GM18499 (cell line): ENCODE results near the gene BMP4.

Source experiments
- ATAC-seq: cut with Tn5 transposase; IDR thresholded peaks from one replicate; pipeline ENCODE4 v1.9.1; 2021; ENCODE audit warnings: moderate number of reproducible peaks; ENCODE audit not compliant: insufficient read depth, unreplicated experiment

BMP4 gene

DNA sequence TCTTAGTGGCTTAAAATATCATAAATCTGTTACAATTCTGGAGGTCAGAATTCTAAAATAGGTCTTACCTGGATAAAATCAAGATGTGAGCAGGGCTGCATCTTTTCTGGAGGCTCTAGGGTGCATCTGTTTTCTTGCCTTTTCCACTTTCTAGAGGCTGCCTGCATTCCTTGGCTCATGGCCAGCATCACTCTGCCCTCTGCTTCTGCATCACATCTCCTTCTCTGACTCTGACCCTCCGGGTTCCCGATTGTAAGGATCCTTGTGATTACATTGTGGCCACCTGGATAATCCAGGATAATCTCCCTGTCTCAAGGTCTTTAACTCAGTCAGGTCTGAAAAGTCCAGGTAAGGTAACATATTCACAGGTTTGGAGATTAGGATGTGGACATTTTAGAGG, 11.0 kb upstream of the BMP4 start:
- no peak for ATAC-seq

DNA sequence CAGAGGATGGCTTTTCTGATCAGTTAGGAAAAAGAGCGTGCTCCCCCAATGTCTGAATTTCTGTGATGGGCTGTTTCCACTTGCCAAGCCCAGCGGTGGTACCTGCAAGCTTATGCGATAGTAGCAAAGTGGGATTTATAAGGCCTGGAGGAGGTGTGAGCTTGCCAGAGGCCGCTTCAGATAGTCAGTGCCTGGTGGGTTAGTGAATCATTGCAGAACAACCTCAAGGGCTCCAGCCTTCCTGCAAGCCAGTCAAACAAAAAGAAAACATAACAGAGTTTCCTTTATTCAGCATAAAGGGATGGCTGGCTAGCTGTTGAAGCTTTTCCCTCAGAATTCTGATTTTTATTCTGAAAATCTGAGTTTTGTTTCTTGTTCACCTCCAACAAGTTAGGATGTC, 7.6 kb upstream of the BMP4 start:
- ATAC-seq: no peak

DNA sequence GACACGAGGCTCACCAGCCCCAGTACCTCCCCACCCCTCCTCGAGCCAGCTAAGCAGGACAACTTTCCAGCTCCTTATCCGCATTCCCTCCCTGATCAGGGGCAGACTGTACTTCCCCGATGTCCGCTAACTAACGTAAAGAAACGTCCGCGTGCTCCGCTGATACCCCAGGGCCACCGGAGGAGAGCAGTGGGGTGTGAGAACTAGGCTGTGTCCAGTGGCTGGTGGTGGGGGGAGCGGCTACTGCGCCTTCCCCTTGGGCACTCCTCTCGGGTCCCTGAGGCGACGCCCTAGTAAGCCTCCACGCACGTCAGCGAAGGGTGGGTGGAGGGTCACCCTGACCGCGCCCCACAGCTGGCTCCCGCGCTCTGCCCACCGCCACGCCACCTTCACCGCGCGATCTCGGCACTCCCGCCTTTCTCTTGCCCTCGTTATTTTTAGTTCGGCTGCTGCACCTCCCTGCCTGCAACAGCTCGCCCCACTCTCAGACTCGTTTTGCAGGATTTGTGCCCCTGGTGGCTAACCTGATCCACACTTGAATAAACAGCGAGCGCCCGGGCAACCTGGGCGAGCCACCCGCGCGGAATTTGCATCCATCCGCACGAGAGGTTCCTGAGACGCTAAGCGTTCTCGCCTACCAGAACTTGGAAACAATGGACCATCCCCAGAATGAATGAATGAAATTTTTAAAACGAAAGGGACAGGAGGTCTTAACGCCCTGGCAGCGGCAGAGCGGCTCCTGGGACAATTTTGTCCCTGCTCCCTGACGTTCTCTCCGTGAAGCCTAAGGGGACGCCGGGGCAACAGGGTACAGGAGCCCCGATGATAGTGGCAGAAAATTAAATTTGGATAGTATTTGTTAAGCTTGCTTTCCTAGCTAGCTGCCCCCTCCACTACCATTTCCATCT, 6.9 kb upstream of the BMP4 start:
- no peak for ATAC-seq

DNA sequence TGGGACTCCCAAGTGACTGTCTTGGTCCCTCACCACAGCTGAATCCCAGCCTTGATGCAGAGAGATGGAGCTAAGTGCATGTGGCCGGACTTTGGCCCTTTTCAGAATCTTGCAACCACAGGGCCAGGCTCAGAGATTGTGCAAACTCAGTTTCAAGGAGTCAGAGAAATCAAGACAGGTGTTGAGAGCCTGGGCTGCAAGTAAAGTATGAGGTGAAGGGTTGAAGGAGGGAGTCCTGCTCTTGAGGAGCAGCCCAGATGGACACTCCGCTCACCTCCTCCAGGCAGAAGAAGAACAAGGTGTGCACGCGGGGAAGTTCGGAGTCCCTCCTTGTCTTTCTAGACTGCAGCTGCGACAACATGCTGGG, 6.3 kb upstream of the BMP4 start:
- no peak for ATAC-seq

DNA sequence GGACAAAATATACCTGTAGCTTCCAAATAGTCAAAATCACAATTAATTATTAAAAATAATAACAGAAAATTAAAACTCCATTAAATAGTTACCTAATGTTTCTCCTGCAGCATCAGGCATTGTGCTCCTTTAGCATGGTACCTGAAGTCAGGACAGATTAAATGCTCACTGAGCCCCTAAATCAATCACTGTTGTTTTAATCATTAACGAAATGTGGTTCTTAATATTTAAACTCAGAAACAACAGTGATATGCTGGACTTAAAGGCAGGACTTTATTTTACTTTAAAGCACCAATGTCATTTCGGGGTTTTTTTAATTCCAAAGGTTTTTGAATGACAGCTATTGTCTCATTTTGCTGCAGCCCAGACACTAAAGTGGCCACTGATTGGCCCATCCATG, 2.0 kb upstream of the BMP4 start:
- no peak for ATAC-seq

DNA sequence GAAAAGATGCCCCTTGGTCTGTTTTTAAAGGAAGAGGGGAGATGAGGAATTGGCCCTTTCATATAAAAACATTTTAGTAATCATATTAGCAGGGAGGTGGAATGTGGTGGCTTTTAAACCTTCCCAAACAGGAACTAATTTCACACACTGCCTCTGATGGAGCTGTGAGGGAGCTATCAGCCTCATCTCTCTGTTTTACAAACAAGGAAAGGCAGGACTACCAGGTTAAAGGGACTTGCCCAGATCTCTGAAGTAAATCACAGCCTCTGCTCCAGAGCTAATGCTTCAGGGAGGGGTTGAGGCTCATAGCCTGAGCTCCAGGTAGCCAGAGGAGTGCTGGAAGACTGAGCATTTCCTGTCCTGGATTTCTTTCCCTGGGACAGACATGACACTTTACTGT, 1.1 kb upstream of the BMP4 start:
- ATAC-seq: no peak

DNA sequence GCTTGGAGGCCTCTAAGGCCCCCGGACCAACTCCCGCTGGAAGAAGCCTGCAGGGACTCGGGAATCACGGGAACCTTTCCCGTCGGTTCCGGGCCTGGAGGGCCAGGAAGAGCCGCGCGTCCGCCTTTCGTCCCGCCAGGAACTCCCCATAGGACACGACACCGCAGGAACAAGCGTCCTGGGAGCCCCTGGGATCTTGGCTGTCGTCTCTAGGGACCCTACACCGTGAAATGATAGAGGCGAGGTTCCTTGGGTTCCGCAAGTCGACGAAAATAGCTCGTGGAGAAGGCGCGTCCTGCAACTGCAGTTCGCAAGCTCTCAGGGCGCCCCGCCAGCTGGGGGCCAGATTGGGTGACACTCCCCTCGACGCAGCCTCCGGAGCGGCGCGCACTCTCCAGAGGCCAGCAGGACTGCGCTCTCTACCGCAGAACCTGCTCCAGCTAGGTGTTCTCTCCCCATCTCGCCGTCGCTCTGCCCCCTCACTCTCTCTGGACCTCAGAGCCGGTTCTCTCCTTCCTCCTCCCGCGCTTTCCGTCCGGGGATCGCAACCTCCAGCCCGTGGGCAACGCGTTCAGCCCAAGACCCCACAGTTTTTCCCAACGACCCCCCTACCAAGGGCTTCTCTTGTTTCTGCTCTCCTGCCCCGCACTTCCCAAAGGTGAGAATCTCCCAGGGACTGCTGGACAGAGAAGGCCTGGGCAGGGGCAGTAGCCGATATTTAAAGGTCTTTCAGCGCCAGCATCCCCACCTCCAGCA, 776 bp downstream of the BMP4 start:
- no peak for ATAC-seq

DNA sequence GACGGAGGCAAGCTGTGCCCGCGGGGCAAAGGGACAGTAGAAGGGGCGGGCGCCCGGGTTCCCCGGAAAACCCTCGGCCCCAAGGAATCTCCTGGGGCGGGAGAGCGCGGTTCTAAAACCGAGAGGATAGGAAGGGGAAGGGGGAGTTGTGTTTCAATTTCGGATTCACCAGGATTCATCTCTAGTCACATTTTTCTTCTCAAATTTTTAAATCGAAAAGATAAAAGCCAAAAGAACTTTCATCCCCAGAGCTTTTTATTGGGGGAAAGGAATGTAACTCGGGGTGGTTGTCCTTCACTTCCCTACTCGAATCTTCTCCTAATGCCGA, 1.4 kb downstream of the BMP4 start:
- ATAC-seq: no peak

DNA sequence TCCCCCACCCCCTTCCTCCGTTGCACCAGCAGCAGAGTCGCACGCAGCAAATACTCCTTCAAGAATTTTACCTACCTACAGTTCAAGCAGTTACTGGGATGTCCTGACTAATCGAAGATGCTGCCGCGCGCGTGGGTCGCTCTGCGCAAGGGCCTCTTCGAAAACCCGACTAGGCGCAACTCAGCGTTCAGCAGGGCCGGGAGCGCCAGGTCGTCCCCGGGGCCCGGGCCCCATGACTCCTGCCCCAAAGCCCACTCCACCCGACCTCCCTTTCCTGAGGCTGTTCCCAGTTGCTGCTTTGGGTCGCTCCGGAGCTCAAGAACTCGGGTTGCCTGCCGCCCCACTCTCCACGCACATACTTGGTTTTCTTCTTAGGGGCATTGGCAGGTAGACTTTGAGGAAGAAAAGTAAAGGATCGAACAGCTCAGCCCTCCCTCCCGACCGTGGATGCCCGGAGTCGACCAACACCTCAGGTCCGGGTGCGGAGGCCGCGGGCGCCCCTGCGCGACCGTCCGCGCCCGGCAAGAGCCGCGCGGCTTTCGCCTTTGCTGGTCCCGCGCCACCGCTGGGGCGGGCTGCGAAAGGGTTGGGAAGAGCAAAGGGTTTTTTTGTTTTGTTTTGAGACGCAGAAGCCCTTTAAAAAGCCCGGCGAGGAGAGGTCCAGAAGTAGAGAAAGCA, 1.9 kb downstream of the BMP4 start:
- ATAC-seq: no peak

DNA sequence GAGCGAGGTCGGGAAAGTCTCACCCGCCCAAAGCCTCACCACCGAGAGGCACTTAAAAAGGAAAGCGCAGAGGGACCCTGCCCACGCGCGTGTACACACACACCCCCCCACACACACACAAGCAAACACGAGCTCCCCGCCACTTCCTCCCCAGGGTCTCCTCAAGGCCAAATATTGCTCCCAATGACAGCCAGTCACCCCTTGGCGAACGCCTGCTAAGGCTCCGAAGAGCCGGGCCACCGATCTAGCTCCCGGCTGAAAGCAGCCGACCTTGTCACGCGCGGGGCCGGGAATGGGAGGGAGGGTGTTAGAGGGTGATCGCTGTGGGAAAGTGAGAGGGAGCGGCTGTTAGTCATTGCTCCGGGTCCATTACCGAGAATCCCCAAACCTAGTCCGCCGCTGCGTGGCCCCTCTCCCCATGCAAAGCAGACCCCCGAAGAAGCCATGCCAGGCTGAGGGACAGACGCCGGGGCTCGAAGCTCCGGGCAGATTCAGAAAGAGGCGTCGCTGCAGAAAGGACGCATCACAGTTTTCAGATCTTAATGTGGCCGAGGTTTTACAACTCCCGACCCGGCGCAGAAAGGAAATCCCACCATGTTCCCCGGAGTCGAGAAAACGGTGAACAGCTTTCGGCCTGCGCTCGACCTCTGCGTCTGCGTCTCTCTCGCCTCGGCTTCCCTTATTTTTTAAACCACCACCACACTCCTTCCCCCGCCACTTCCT, 2.6 kb downstream of the BMP4 start:
- ATAC-seq: no peak

DNA sequence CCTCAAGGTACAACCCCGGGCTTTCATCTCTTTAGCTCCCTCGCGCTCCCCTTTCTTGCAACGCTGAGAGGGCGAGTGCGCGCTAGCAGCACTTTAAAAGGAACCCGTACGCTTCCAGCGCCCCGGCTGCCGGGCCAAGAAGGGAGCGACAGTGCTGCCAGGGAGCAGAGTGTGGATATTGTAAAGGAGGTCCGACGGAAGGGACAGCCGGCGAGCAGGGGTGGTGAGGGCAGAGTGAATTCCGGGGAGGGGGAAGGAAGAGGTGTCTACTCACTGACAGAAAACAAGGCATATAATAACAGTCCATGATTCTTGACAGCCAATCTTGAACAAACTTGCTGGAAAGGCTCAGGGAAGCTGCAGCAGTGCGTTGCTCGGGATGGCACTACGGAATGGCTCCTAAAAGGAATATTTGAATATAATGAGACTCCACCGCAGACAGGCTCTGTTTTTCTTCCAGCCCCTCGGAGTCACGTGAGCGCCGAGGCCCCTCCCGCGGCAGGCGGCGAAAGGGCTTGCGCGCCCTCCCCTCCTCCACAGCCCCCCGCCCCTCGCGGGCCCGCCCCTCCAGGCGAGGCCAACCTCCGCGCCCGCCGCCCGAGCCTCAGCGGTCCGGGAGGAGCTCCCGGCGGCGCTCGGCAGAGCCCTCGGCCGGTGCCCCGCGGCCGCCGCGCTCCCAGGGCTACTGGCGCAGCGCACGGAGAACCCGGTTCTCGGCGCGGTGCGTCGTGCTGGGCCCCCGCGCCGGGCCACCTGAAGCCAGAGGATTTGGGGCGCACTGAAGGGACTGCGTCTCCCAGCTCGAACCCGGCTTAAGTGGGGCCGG, 3.4 kb downstream of the BMP4 start:
- ATAC-seq: no peak

DNA sequence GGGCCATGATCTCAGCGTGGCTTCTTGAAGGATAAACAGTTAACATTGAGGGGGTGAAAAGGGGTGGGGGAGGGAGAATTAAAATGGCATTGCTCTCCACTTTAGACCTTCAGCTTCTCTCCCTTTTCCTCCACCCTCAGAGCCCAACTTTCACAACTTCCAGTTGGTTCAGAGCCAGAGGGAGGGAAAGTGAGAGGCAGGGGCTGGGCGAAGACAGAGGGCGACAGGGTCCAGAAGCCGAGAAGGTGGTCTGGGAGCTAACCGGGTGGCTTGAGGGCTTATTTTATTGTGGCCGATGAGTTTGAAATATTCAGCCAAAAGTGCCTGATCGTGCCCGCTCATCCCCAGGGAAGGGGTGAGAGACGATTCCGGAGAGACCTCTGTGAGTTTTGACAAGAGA, 4.1 kb downstream of the BMP4 start:
- no peak for ATAC-seq

DNA sequence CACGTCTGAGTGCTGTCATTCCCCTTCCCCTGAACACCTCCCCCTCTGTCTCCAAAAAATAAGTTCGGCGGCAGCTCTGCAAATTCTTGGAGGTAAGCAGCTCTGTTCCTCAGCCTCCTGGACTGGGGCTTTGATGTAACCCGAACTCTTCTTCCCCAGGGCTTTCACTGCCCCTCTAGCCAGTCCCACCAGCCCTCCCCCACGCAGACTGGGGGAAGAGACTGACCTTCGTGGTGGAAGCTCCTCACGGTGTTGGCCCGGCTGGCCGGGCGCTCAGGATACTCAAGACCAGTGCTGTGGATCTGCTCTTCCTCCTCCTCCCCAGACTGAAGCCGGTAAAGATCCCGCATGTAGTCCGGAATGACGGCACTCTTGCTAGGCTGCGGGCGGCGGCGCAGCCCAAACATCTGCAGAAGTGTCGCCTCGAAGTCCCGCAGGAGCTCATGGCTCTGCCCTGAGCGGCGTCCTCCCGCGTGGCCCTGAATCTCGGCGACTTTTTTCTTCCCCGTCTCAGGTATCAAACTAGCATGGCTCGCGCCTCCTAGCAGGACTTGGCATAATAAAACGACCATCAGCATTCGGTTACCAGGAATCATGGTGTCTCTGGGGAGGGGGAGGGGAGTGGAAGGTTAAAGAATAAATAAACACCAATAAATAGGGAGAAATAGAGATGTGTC, 4.9 kb downstream of the BMP4 start:
- ATAC-seq: no peak

DNA sequence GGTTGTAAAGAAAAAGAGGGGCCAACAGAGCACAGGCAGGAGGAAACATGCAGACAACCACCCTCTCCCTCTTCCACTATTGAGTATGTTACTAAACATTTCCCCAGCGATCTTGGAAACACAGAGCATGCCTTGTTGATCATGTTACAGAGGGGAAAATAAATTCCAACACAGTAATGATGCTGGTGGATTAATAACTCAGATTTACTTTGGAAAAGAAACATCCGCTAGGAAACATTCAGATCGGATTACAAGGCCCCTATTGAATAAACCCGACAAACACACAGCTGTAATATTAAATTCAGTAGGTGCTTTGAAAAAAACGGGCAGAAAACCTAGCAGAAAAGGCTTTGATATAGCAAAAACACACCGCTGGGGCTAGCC, 5.4 kb downstream of the BMP4 start:
- ATAC-seq: no peak

DNA sequence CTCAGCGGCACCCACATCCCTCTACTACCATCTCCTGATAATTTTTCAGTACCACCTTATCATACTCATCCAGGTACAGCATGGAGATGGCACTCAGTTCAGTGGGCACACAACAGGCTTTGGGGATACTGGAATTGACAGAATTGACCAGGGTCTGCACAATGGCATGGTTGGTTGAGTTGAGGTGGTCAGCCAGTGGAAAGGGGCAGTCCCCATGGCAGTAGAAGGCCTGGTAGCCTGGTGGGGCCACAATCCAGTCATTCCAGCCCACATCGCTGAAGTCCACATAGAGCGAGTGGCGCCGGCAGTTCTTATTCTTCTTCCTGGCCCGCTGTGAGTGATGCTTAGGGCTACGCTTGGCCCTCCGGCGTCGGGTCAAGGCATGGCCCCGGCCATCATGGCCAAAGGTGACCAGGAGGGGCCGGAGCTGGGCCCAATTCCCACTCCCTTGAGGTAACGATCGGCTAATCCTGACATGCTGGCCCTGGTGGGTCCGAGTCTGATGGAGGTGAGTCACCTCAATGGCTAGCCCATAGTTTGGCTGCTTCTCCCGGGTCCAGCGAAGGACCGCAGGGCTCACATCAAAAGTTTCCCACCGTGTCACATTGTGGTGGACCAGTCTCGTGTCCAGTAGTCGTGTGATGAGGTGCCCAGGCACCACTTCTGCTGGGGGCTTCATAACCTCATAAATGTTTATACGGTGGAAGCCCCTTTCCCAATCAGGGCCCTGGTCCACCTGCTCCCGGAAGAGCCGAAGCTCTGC, 6.4 kb downstream of the BMP4 start:
- ATAC-seq: no peak

DNA sequence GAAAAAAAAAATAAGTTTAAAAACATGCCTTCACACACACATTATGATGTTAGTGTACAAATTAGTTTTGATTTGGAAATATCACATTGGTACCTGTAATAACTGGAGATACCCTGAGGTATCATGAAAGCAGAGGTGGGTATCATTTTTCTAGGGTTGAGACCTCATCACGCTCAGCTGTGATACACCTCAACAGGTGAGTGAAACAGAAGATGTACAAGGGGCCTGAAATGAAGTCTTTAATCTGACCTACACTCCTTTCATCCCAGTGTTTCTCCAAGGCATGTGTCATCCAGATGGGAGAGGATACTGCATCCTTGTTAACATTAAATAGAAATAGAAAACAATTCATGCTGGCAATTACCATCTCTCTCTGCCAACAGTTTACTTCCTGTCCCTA, 7.4 kb downstream of the BMP4 start:
- ATAC-seq: no peak

DNA sequence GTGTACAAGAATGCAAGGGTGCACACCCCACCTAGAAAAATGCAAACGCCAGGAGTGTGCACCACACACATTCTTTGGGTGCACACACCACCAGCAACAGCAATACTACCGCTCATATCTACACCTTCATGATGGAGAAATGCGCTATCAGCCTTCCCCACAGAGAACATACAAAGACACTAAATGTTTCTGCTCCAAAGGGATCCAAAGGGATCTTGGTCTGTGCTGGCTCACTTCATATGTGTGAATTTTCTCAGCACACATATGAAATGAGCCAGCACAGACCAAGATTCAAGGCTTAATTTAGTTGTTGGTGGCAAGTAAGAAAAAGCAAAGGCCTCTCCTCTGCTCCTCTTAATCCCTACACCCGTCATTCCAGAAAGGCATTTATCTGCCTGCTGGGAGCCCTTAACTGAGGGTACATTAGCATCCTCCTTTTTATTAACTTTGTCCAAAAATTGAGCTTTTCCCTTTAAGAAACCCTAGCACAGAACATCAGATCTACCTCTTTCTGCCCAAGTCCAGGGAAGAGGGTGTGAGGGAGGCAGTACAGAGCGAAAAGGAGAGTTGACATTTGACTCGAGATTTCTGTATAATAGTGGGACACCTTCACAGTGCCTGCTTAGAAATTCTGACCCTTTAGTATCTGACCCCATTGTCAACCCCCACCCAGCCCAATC, 8.3 kb downstream of the BMP4 start:
- no peak for ATAC-seq
